NCI-H2227 (cell line): ENCODE data around the gene SYNGR3.
A peak's percentile ranks its signal among the peaks of the same experiment; 100 is the strongest.
"Not testable (repeated sequence)": the region's sequence is repeated elsewhere in the genome, so short reads cannot be mapped to it uniquely, and the experiment has no call there.

ENCODE experiments used
- DNase-seq: peaks from one replicate; lab custom pipeline; 2025; ENCODE audit not compliant: unreplicated experiment; lab: John Stamatoyannopoulos, UW

The SYNGR3 gene, protein sequence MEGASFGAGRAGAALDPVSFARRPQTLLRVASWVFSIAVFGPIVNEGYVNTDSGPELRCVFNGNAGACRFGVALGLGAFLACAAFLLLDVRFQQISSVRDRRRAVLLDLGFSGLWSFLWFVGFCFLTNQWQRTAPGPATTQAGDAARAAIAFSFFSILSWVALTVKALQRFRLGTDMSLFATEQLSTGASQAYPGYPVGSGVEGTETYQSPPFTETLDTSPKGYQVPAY

GRCh38 chr16:1989209-1990100 lies at the start of gene SYNGR3:
Gene SYNGR3 (plus strand): TSS chr16:1989970. CDS start chr16:1990103, 133 bp downstream.
- DNase-seq, result peak; percentile 69

GRCh38 chr16:1940273-1941161 lies 49.3 kb upstream of the SYNGR3 start:
- no peak for DNase-seq

- peak; percentile 53 for DNase-seq
Measured at GRCh38 chr16:1941162-1942046, 48.4 kb upstream of the SYNGR3 start.

DNA sequence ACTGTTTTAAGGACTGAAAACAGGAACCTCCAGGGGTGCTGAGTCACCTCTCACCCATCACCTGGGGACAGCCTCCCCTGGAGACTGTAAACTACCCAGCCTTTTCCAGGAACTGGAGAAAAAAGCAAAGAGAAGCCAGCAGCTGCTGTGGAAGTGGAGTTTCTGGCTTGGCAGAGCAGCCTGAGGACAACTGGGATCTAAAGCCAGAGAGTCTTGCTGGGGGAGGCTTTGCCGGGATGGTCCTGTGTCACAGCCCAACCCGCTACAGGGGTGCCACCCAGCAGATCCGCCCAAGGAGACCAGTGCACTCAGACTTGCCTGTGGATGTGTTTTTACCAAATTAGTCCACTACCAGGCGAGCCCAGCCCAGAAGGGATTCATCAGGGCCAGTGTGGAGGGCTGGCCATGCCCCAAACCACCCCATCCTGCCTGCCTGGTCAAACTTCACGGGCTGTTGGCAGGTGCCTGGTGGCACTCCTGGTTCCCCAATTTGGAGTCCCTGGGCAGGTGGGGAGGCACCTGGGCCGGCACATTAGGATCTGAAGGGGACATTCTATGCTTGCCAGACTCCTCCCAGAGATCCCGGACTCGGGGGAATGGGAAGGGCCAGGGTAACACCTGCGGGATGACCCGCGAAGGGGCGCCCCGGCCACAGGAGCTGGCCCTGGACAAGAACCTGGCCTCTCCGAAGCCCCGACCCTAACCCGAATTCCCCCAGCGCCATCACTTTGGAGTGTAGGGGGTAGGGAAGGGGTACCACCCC lies 47.5 kb upstream of the SYNGR3 start:
- DNase-seq, result no peak

DNA sequence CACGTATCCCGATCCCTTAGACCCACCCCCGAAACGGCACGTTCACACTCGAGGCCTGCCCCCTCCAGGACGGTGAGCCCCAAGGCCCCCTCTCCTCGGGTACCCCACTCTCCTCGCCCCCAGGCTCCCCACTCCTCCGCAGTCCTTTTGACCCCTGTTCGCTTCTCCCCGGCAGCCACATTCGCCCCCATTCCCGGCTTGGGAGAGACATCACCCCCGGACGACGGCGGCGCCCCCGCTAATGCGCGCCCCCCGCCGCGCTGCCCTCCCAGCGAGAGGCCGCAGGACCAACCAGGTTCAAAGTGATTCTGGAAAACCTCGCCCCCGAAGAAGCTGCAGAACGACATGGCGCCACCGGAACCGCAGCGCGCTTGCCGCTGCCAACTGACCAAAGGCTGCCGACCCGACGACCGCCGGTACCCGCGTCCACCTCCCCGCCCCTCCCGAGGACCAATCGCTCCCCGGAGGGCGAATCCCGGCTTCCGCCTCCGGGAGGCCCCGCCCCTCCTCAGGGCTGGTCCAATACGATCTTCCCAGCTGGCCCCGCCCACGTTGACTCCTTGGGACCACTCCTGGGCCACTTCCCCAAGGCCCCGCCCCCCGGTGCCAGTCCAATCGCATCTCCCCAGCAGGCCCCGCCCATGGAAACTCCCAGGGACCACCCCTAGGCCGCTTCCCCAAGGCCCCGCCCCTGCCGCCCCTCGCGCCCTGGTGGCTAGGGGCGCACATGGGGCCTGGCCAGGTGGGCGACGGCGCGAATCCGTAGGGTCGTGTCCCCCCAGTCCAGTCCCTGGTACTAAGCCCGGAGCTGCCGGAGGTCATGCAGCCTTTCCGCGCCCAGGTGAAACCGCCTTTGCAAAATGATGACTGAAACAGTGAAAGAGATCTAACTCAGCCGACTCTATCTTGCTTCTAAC lies 46.7 kb upstream of the SYNGR3 start, which contains the start of gene MSRB1:
Gene MSRB1, minus strand, starts transcription at position 390 of the 917 bp plus-strand sequence. Its CDS starts 43 bp downstream, at position 347.
- DNase-seq, result peak; percentile 100

DNA sequence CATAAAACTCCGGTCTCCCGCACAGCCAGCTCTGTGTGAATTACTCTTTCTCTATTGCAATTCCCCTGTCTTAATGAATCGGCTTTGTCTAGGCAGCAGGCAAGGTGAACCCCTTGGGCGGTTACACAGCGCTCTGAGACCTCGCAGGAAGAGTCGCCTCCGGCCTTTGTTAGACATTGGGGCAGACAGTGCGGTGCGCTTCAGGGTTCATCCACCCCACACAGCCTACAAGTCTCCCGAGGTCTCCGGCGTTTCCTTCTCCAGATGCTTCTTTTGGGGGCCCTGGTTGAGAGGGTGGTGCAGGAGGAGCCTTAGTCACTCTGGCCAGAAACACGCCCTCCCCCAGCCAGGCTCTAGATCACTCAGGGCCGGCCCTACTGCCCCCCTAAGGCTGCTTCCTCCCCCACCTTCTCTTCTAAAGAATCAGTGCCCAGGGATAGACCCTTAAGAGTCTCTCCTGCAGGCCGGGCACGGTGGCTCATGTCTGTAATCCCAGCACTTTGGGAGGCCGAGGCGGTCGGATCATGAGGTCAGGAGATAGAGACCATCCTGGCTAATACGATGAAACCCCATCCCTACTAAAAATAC lies 45.1 kb upstream of the SYNGR3 start:
- DNase-seq, result no peak

GRCh38 chr16:1945559-1946391 lies 44.0 kb upstream of the SYNGR3 start:
- DNase-seq, result no peak

GRCh38 chr16:1946495-1947368 lies 43.0 kb upstream of the SYNGR3 start:
- DNase-seq, result no peak

DNA sequence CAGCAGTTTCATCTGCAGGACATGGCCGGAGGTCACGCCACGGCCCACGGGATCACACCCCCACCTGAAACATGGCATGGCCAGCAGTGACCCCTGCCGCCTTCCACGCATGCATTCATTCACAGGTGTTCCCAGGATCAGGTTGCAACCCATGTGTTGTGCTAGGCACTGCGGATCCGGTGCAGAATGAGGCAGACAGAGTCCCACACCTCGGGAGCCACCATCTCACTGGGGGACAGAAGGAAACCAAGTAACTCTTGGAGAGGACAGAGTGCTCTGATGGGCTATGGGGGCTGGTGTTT lies 42.5 kb upstream of the SYNGR3 start:
- no peak for DNase-seq

- no peak for DNase-seq
Measured at GRCh38 chr16:1949507-1949906, 40.3 kb upstream of the SYNGR3 start.

DNA sequence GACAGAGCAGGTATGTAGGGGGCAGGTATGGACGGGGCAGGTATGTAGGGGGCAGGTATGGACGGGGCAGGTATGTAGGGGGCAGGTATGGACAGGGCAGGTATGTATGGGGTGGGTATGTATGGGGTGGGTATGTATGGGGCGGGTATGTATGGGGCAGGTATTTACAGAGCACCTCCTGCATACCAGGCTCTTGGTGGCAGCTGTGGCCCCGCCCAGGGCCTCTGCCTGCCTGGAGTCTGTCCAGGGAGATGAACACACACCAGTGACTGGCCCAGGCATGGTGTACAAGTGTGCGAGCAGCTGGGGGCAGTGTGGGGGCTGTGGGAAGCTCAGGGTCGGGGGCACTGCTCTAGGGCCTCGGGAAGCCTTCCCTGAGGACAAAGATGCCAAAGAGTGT lies 39.7 kb upstream of the SYNGR3 start:
- no peak for DNase-seq

- DNase-seq, result no peak
Measured at GRCh38 chr16:1950559-1950958, 39.2 kb upstream of the SYNGR3 start.

- DNase-seq, result no peak
Measured at GRCh38 chr16:1953734-1954133, 36.0 kb upstream of the SYNGR3 start.

GRCh38 chr16:1957434-1958142 lies 32.2 kb upstream of the SYNGR3 start:
- not testable (repeated sequence) for DNase-seq

DNA sequence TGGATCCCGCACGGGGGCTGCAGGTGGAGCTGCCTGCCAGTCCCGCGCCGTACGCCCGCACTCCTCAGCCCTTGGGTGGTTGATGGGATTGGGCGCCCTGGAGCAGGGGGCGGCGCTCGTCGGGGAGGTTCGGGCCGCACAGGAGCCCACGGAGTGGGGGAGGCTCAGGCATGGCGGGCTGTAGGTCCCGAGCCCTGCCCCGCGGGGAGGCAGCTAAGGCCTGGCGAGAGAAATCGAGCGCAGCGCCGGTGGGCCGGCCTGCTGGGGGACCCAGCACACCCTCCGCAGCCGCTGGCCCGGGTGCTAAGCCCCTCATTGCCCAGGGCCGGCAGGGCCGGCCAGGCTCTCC lies 31.7 kb upstream of the SYNGR3 start:
- not testable (repeated sequence) for DNase-seq

DNA sequence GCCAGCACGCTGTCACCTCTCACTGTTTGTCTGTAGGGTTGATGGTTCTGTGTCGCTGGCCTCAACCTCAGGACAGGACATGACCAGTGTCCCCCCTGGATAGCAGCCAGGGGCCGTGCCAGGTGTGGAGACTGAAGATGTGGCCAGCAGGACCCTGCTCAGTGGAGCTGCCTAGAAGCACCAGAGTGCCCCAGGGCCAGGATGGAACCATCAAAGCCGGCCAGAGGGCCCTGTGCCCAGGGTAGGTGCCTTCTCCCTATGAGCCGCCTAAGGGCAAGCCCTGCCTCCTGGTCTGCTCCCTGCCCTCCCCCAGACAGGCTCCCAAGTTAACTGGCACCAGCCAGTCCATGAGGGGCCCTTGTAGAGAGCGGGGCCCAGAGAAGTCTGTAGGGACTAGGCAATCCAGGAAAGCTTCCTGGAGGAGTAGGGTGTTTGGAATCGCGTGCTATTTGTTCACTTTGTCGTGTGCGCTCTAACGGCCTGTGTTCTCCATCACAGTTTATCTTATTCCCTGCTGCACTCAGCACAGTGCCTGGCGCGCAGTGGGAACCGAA lies 31.0 kb upstream of the SYNGR3 start:
- no peak for DNase-seq
